Mesothelial cell of epicardium (in vitro differentiated cells): ENCODE measurements around the gene FAH. TPM values are rescaled to one million over a fixed set of nuclear protein-coding genes. Genes with fewer than 3 reads are reported as not detected.

Source experiments
- DNase-seq, 2 experiments: peaks; one replicate each; pipeline ENCODE4 v3.0.0; 2021; ENCODE audit warnings: low spot score in 2 of 2; ENCODE audit not compliant: unreplicated experiment in 2 of 2
- H3K27ac Mint-ChIP-seq: 2 replicates; pipeline ENCODE4 v1.8.0; 2021; ENCODE audit warnings: mixed read lengths
- H3K27me3 Mint-ChIP-seq: 2 replicates; pipeline ENCODE4 v1.8.0; 2021; ENCODE audit warnings: low read depth, mixed read lengths
- H3K36me3 Mint-ChIP-seq: 2 replicates; pipeline ENCODE4 v1.8.0; 2021; ENCODE audit warnings: mixed read lengths
- H3K4me1 Mint-ChIP-seq: 2 replicates; pipeline ENCODE4 v1.8.0; 2021; ENCODE audit warnings: mixed read lengths
- H3K4me3 Mint-ChIP-seq: 2 replicates; pipeline ENCODE4 v1.8.0; 2021; ENCODE audit warnings: mild to moderate bottlenecking, moderate library complexity, mixed read lengths
- H3K9me3 Mint-ChIP-seq: 2 replicates; pipeline ENCODE4 v1.8.0; 2021; ENCODE audit warnings: mixed read lengths
- total RNA-seq: library from RNA; stranded (reverse); gene quantifications from 3 replicates; pipeline ENCODE4 v1.2.1, GENCODE V29; 2021
- TF ChIP-seq, protein P1 (sequence below): fragments of 200-600 bp; sonication (generic); IDR thresholded peaks from one replicate; pipeline ENCODE4 v1.5.0; 2021; ENCODE audit warnings: antibody characterized with exemption; ENCODE audit not compliant: unreplicated experiment

FAH gene
- total RNA-seq, 1 donor from 2014 or later = 39.7 TPM

DNA sequence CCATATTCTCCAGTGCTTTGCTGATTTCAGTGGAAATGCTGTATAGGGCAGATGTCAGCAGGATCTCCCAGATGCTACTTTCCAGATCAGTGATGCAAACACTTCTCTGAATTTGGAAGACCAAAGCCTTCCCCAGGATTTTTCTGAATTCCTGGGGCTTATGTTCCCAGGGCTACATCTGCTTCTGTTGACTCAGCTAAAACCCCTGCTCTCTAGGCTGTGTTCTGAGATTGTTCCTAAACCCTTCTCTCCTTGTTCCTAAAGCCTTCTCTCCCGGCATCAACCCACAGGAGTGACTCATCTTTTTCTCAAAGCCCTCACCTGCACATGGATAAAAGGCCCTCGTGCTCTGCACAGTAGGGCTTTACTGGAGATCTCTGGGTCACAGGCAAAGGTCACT is 35.5 kb downstream of the FAH start:
- H3K27me3 Mint-ChIP-seq = no peaks in the 10 kb centered on the region
- H3K4me1 Mint-ChIP-seq = no peaks in the 10 kb centered on the region
- peaks cover 4% of the 10 kb centered on the region for H3K9me3 Mint-ChIP-seq
- DNase-seq = no peak
- TF ChIP-seq, protein P1, sequence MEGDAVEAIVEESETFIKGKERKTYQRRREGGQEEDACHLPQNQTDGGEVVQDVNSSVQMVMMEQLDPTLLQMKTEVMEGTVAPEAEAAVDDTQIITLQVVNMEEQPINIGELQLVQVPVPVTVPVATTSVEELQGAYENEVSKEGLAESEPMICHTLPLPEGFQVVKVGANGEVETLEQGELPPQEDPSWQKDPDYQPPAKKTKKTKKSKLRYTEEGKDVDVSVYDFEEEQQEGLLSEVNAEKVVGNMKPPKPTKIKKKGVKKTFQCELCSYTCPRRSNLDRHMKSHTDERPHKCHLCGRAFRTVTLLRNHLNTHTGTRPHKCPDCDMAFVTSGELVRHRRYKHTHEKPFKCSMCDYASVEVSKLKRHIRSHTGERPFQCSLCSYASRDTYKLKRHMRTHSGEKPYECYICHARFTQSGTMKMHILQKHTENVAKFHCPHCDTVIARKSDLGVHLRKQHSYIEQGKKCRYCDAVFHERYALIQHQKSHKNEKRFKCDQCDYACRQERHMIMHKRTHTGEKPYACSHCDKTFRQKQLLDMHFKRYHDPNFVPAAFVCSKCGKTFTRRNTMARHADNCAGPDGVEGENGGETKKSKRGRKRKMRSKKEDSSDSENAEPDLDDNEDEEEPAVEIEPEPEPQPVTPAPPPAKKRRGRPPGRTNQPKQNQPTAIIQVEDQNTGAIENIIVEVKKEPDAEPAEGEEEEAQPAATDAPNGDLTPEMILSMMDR = no peak
- H3K36me3 Mint-ChIP-seq = peaks cover 41% of the 10 kb centered on the region
- H3K27ac Mint-ChIP-seq = no peak overlapping the region
- no peak overlapping the region for H3K4me3 Mint-ChIP-seq

DNA sequence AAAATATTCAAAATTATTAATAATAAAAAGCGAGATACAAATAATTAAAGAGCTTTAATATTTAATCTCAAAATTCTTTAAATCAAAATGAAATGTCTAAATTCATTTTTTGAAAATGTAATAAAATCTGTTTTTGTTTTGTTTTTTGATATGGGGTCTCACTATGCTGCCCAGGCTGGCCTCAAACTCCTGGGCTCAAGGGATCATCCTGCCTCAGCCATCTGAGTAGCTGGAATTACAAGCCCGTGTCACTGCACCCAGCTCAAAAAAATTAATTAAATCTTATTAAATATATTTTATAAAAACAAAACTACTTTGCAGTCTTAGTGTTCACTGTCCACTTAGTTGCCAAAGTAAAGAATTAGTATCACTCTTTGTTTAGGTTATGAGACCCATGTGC is 38.4 kb downstream of the FAH start:
- Mint-ChIP-seq H3K9me3 (no peaks in the 10 kb centered on the region), H3K4me3 (no peak overlapping the region), H3K4me1 (no peaks in the 10 kb centered on the region), H3K27me3 (no peaks in the 10 kb centered on the region), H3K27ac (no peak overlapping the region), H3K36me3 (peaks cover 22% of the 10 kb centered on the region)
- TF ChIP-seq, protein P1 = no peak
- no peak for DNase-seq

DNA sequence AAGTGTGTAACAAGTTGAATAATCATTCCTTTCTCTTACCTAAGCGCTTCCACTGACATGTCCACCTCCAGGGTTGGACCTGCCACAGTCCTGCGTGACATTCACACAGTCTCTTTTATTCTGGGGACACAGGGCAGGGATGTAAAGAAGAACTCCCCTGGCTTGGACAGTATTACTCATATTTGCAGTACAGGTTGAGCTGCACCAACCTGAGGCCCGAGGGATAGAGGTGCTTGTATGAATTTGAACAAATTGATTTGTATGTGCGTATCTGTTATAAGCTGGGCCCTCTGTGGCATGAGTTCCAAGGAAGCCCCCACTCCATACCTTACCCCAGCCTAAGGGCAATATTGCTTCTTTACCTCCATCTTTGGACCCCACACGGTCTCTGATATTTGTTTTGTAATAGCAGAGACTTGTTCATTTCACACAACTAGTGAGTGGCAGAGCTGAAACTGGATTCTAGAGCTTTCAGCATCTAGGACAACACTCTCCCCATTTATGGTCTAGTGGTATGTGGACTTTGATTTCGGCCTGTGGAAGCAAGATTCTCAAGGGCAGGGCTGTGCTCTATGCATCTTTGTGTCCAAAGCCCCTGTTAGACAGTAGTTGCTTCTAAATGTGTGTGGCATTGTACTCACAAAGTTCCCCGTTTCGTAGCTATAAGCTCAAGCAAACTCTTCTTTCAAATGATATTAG is 39.2 kb downstream of the FAH start:
- H3K27ac Mint-ChIP-seq = no peak overlapping the region
- no peak for DNase-seq
- TF ChIP-seq, protein P1 = no peak
- no peak overlapping the region for H3K4me3 Mint-ChIP-seq
- peaks cover 14% of the 10 kb centered on the region for H3K36me3 Mint-ChIP-seq
- H3K27me3 Mint-ChIP-seq = no peaks in the 10 kb centered on the region
- no peaks in the 10 kb centered on the region for H3K4me1 Mint-ChIP-seq
- no peaks in the 10 kb centered on the region for H3K9me3 Mint-ChIP-seq

DNA sequence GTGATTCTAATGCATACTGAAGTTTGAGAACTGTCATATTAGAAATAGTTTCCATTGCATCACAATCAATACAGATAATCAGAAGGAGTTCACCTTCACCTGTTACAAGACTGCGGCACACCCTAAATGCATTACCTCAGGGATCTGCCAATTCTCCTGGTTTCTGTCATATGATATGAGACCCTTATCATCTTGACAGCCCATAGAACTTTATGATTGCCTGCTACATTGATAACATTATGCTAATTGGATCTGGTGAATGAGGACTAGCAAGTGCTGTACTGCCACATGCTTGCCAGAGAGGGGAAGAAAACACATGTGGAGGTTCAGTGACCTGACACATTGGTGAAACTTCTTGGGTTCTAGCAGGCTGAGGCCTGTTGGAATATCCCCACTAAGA is 41.4 kb downstream of the FAH start:
- no peak for DNase-seq
- Mint-ChIP-seq H3K36me3 (no peaks in the 10 kb centered on the region), H3K4me3 (no peak overlapping the region)

DNA sequence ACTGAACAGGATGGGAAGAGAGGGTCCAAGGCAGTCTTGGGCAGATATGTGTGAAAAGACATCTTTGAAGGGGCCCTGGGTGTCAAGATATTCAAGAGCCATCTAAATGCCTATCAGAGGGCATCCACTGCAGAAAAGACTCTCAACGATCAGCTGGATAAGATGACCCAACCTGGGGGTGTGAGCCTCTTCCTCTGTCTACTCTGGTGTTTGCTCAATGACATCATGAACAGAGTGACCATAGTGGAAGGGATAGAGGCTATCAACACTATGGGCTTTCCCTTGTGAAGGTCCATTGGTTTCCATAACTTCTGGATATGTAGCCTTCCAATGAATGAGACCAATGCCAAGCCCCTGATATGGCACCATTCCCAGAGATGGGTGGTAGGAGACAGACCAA is 42.1 kb downstream of the FAH start:
- TF ChIP-seq, protein P1 = no peak
- DNase-seq = no peak
- H3K27me3 Mint-ChIP-seq = peaks cover 5% of the 10 kb centered on the region

More for the DNA sequence above, 41.4 kb downstream of the FAH start:
- no peaks in the 10 kb centered on the region for H3K9me3 Mint-ChIP-seq
- peaks cover 2% of the 10 kb centered on the region for H3K27me3 Mint-ChIP-seq
- H3K4me1 Mint-ChIP-seq = peaks cover 9% of the 10 kb centered on the region
- TF ChIP-seq, protein P1 = no peak
- no peak overlapping the region for H3K27ac Mint-ChIP-seq

More for the DNA sequence above, 42.1 kb downstream of the FAH start:
- H3K36me3 Mint-ChIP-seq = no peaks in the 10 kb centered on the region
- H3K9me3 Mint-ChIP-seq = no peaks in the 10 kb centered on the region
- peaks cover 9% of the 10 kb centered on the region for H3K4me1 Mint-ChIP-seq
- H3K27ac Mint-ChIP-seq = no peak overlapping the region
- H3K4me3 Mint-ChIP-seq = no peak overlapping the region
